OCI-LY7 (cell line): ENCODE measurements around the gene TALDO1. TPM values are rescaled to one million over a fixed set of nuclear protein-coding genes. Genes with fewer than 3 reads are reported as not detected.

Source experiments
- BruUV-seq: library from RNA; stranded (reverse); fragments of 400-500 nt; replicated peaks from 2 replicates; lab custom pipeline; 2021; lab: Mats Ljungman, UMichigan
- CTCF ChIA-PET: fragments of 300-600 bp; sonication (Branson Sonifier 250); formaldehyde crosslinking; loops from one replicate; lab custom pipeline; 2022; ENCODE audit warnings: antibody characterized with exemption; ENCODE audit not compliant: unreplicated experiment; lab: Charles Lee
- POLR2A ChIA-PET: fragments of 300-600 bp; sonication (Branson Sonifier 250); formaldehyde crosslinking; loops from one replicate; lab custom pipeline; 2022; ENCODE audit warnings: antibody characterized with exemption; lab: Charles Lee
- DNase-seq: peaks from one replicate; pipeline ENCODE4 v3.0.0-alpha.2; 2015; ENCODE audit warnings: low spot score
- H2AFZ ChIP-seq: fragments of 200-600 bp; sonication (generic), shearing (Covaris generic); 2 replicates; pipeline ENCODE4 v1.6.1; 2014; ENCODE audit warnings: mild to moderate bottlenecking, antibody characterized with exemption, low read length, moderate library complexity
- H3K27ac ChIP-seq: fragments of 200-600 bp; sonication (generic); 2 replicates; pipeline ENCODE4 v1.5.1; 2014; ENCODE audit warnings: mixed run types, low read depth, mild to moderate bottlenecking, moderate library complexity, low read length, inconsistent platforms; ENCODE audit not compliant: poor library complexity, severe bottlenecking
- H3K36me3 ChIP-seq: fragments of 200-600 bp; sonication (generic); 2 replicates; pipeline ENCODE4 v1.6.1; 2014; ENCODE audit warnings: mild to moderate bottlenecking, antibody characterized with exemption, low read length, moderate library complexity, mixed read lengths; ENCODE audit not compliant: insufficient read depth
- H3K4me1 ChIP-seq: fragments of 200-600 bp; sonication (generic); 2 replicates; pipeline ENCODE4 v1.5.1; 2014; ENCODE audit warnings: mild to moderate bottlenecking, low read length; ENCODE audit not compliant: insufficient read depth, poor library complexity, severe bottlenecking
- H3K4me2 ChIP-seq: fragments of 200-600 bp; sonication (generic); 2 replicates; pipeline ENCODE4 v1.6.1; 2014; ENCODE audit warnings: mild to moderate bottlenecking, low read length
- H3K4me3 ChIP-seq: fragments of 200-600 bp; sonication (generic); 2 replicates; pipeline ENCODE4 v1.5.1; 2014; ENCODE audit warnings: mild to moderate bottlenecking, low read depth, low read length; ENCODE audit not compliant: poor library complexity, severe bottlenecking
- H3K79me2 ChIP-seq: fragments of 200-600 bp; sonication (generic); 2 replicates; pipeline ENCODE4 v1.6.1; 2016; ENCODE audit warnings: low read depth, mild to moderate bottlenecking, low read length, moderate library complexity, mixed read lengths; ENCODE audit not compliant: insufficient read depth
- H3K9me2 ChIP-seq: fragments of 200-600 bp; sonication (generic); 2 replicates; pipeline ENCODE4 v1.6.1; 2016; ENCODE audit warnings: mild to moderate bottlenecking, low read length, mixed read lengths; ENCODE audit not compliant: insufficient read depth
- H3K9me3 ChIP-seq: fragments of 200-600 bp; sonication (generic); 2 replicates; pipeline ENCODE4 v1.6.1; 2014; ENCODE audit warnings: mild to moderate bottlenecking, mixed run types, low read length, mixed read lengths
- H4K20me1 ChIP-seq: fragments of 200-600 bp; sonication (generic); 2 replicates; pipeline ENCODE4 v1.6.1; 2014; ENCODE audit warnings: mild to moderate bottlenecking, antibody characterized with exemption, low read length, moderate library complexity, mixed read lengths; ENCODE audit not compliant: insufficient read depth
- EZH2phosphoT487 ChIP-seq: fragments of 200-600 bp; sonication (generic); IDR thresholded peaks from 2 replicates; pipeline ENCODE4 v1.6.1; 2018; ENCODE audit warnings: low read depth, borderline replicate concordance, mild to moderate bottlenecking, mixed run types, antibody characterized with exemption, low read length, moderate library complexity, mixed read lengths
- intact Hi-C: fragments of 100-400 bp; cut with micrococcal nuclease; formaldehyde crosslinking; loops from one replicate; pipeline ENCODE4 v1.10.0; 2022; ENCODE audit not compliant: unreplicated experiment
- total RNA-seq, 2 experiments: library from RNA; depleted of rRNA in 1 of 2; stranded (reverse); fragments of >200 nt in 1 of 2; shearing (Covaris generic) in 1 of 2; gene quantifications; 2 replicates each; pipeline ENCODE4 v1.2.3, GENCODE V29; 2014 to 2022
- TF ChIP-seq, protein P1 (sequence below): fragments of 200-600 bp; sonication (generic); conservative IDR thresholded peaks from 2 replicates; pipeline ENCODE4 v1.5.1; 2014; ENCODE audit warnings: mild to moderate bottlenecking, antibody characterized with exemption, low read length, moderate library complexity, mixed read lengths

The TALDO1 gene
- total RNA-seq, 2 experiments from 2014 or later: 172 to 226 TPM

DNA sequence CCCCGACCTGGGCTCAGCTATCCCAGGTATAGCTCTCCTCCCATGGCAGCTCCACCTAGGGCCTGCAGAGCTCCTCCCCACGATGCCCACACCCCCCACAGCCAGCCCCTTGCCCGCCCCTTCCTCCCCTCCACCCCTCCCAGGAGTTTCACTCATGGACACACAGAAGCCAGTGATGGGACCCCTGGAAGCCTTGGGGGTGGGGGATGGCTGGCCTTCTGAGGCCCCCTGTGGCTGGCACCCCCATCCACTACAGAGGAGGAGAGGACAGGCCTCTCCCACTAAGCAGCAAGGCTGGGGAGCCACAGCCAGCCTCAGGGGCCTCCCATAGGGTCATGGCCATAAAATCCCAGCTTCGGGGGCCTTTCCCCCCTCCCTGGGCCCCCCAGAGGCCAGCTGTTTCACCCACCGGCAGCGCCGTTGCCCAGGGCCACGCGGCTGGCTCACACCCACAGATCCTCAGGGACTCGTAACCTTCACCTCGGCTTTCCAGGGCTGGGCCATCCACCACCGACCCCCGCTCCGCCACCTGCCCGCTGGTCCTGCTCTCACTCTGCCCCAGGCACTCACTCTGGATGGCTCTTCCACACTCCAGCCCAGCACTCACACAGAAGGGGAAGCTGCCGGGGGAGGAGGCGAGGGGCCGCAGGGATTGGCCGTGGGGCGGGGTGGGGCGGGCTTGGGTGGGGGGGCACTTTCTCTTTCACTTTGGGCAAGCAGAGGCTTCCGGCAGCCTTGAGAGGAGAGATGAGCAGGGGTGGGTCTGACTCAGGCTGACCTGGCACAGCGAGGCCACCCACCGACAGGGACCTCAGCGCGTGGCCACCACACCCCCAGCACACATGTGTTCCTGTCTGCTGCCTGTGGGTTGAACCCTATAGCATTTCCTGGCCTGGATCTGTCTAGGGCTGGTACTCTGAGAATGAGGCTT is 48.6 kb downstream of the TALDO1 start:
- no TSS peak for BruUV-seq
- Histone ChIP-seq H3K4me3 (peak overlapping the region; percentile 93), H3K27ac (peak overlapping the region; percentile 75), H3K4me2 (peak overlapping the region; percentile 98), H3K9me2 (no peaks in the 10 kb centered on the region), H3K36me3 (peaks cover 35% of the 10 kb centered on the region; the same call in 1 of the 2 replicates), H3K4me1 (peaks cover 21% of the 10 kb centered on the region), H3K9me3 (no peaks in the 10 kb centered on the region), H2AFZ (no peak overlapping the region), H4K20me1 (no peaks in the 10 kb centered on the region), H3K79me2 (peaks cover 8% of the 10 kb centered on the region; the same call in 1 of the 2 replicates)
- ChIA-PET POLR2A (interaction anchor here (0.5 to 1.8 kb wide), 7 partner anchors 10 to 69 kb away, joined by 3 to 9 read pairs (median 3); partner anchors contain the start of gene RPLP2), CTCF (no interaction called here)
- peak; percentile 83 for DNase-seq
- intact Hi-C loops: loop anchor here (2.0 to 5.0 kb wide), 3 partner anchors 19 to 229 kb away; partner anchors contain the start of genes GATD1 and TALDO1
- TF ChIP-seq, protein P1, sequence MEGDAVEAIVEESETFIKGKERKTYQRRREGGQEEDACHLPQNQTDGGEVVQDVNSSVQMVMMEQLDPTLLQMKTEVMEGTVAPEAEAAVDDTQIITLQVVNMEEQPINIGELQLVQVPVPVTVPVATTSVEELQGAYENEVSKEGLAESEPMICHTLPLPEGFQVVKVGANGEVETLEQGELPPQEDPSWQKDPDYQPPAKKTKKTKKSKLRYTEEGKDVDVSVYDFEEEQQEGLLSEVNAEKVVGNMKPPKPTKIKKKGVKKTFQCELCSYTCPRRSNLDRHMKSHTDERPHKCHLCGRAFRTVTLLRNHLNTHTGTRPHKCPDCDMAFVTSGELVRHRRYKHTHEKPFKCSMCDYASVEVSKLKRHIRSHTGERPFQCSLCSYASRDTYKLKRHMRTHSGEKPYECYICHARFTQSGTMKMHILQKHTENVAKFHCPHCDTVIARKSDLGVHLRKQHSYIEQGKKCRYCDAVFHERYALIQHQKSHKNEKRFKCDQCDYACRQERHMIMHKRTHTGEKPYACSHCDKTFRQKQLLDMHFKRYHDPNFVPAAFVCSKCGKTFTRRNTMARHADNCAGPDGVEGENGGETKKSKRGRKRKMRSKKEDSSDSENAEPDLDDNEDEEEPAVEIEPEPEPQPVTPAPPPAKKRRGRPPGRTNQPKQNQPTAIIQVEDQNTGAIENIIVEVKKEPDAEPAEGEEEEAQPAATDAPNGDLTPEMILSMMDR: no peak
- no peak for TF ChIP-seq EZH2phosphoT487

DNA sequence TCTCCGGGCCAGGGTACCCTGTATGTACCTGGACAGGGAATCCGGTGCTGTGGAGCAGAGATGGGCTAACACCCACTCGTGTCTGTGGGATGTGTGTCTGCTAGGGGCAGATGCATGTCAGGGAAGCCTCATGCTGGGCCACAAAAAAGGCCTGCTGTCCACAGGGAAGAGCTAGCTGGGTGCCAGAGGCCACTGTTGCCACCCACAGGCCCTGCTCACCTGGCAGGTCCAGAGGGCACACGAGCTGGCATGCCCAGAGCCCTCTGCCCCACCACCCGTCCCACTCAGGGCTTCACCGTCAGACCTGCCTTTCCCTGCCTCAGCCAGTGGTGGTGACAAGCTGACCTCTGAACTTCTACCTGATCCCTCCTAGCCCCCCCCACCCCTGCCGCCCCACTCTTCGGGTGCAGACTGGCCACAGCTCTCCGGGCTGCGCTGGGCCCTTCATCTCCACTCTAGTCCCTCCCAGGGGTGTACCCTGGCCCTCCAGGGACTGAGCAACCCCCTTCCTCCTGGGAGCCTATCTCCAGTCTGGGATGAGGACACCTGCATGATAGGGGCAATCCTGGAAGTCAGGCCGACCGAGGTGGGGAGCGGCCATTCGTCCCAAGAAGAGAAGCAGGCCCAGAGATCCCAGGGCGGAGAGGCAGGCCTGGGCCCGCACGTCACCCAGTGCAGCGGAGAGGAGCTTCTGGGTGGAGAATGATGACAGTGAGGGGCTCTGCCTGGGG is 49.5 kb downstream of the TALDO1 start:
- Histone ChIP-seq H3K4me2 (peak overlapping the region; percentile 98), H3K36me3 (peaks cover 36% of the 10 kb centered on the region; the same call in 1 of the 2 replicates), H3K9me3 (no peaks in the 10 kb centered on the region), H2AFZ (no peak overlapping the region), H3K9me2 (no peaks in the 10 kb centered on the region), H3K27ac (peak overlapping the region; percentile 75), H3K4me1 (peaks cover 20% of the 10 kb centered on the region), H3K79me2 (peaks cover 8% of the 10 kb centered on the region; the same call in 1 of the 2 replicates), H4K20me1 (no peaks in the 10 kb centered on the region), H3K4me3 (peak overlapping the region; percentile 93)
- ChIA-PET POLR2A (interaction anchor here (0.5 to 1.8 kb wide), 5 partner anchors 10 to 221 kb away, joined by 3 to 9 read pairs (median 3); partner anchors contain the start of gene RPLP2), CTCF (no interaction called here)
- intact Hi-C loops: loop anchor here (2.0 to 5.0 kb wide), 3 partner anchors 20 to 229 kb away; partner anchors contain the start of genes GATD1 and TALDO1
- BruUV-seq: no TSS peak
- TF ChIP-seq EZH2phosphoT487: no peak
- TF ChIP-seq, protein P1: no peak
- DNase-seq: no peak
